Activated T-helper 2 cell treated with anti-CD3 and anti-CD28 coated beads, Interferon-gamma antibody, Interleukin-2, Interleukin-4, amounts not matched to agents 10 μg/mL and 5 μg/mL and 100 μg/mL, durations not matched to agents 14 hours and 24 hours and 36 hours (primary cell): ENCODE measurements around the gene DGKD. TPM values are rescaled to one million over a fixed set of nuclear protein-coding genes. Genes with fewer than 3 reads are reported as not detected.
A peak's percentile ranks its signal among the peaks of the same experiment; 100 is the strongest.

Source experiments
- DNase-seq: peaks from one replicate; pipeline ENCODE4 v3.0.0; 2021; ENCODE audit warnings: low spot score
- H3K27ac Mint-ChIP-seq: one replicate; pipeline ENCODE4 v1.8.0; 2021; ENCODE audit warnings: mixed read lengths
- H3K27me3 Mint-ChIP-seq: one replicate; pipeline ENCODE4 v1.8.0; 2021; ENCODE audit warnings: low read depth, mixed read lengths
- H3K36me3 Mint-ChIP-seq: one replicate; pipeline ENCODE4 v1.8.0; 2021; ENCODE audit warnings: low read depth, mixed read lengths
- H3K4me1 Mint-ChIP-seq: one replicate; pipeline ENCODE4 v1.8.0; 2021; ENCODE audit warnings: low read depth, mixed read lengths
- H3K4me3 Mint-ChIP-seq: one replicate; pipeline ENCODE4 v1.8.0; 2021; ENCODE audit warnings: low read depth, mild to moderate bottlenecking, moderate library complexity, mixed read lengths
- H3K9me3 Mint-ChIP-seq: one replicate; pipeline ENCODE4 v1.8.0; 2021; ENCODE audit warnings: mixed read lengths
- intact Hi-C: fragments of 100-400 bp; cut with micrococcal nuclease; formaldehyde crosslinking; loops from one replicate; pipeline ENCODE4 v1.15.1; 2023
- total RNA-seq: library from RNA; stranded (reverse); gene quantifications from 2 replicates; pipeline ENCODE4 v1.2.3, GENCODE V29; 2022

The DGKD gene
- total RNA-seq, 1 donor from 2014 or later = 58.3 TPM

GRCh38 chr2:233443511-233444183, 89.4 kb downstream of the DGKD start:
- no peak overlapping the region for H3K4me3 Mint-ChIP-seq
- DNase-seq = peak; percentile 73
- intact Hi-C loops = loop anchor here (1.0 to 10.0 kb wide), 4 partner anchors 39 to 169 kb away; no protein-coding TSS in a partner anchor
- no peak overlapping the region for H3K27ac Mint-ChIP-seq
- H3K27me3 Mint-ChIP-seq = no peaks in the 10 kb centered on the region
- no peaks in the 10 kb centered on the region for H3K9me3 Mint-ChIP-seq
- peaks cover 51% of the 10 kb centered on the region for H3K36me3 Mint-ChIP-seq
- H3K4me1 Mint-ChIP-seq = peaks cover 6% of the 10 kb centered on the region

- peaks cover 47% of the 10 kb centered on the region for H3K36me3 Mint-ChIP-seq
- intact Hi-C loops = loop anchor here (5.0 to 10.0 kb wide), 3 partner anchors 60 to 170 kb away; no protein-coding TSS in a partner anchor
- H3K27me3 Mint-ChIP-seq = no peaks in the 10 kb centered on the region
- no peaks in the 10 kb centered on the region for H3K9me3 Mint-ChIP-seq
- no peak overlapping the region for H3K27ac Mint-ChIP-seq
- no peak overlapping the region for H3K4me3 Mint-ChIP-seq
- no peak for DNase-seq
- peaks cover 6% of the 10 kb centered on the region for H3K4me1 Mint-ChIP-seq
Measured at GRCh38 chr2:233444501-233444900, 90.2 kb downstream of the DGKD start.

- Mint-ChIP-seq H3K4me1 (peaks cover 6% of the 10 kb centered on the region), H3K27ac (no peak overlapping the region), H3K36me3 (peaks cover 47% of the 10 kb centered on the region), H3K4me3 (no peak overlapping the region), H3K9me3 (no peaks in the 10 kb centered on the region), H3K27me3 (no peaks in the 10 kb centered on the region)
- DNase-seq = no peak
- intact Hi-C loops = loop anchor here (10.0 kb wide), 2 partner anchors 60 to 170 kb away; no protein-coding TSS in a partner anchor
Measured at GRCh38 chr2:233445152-233445830, 91.0 kb downstream of the DGKD start.

- intact Hi-C loops = loop anchor here (10.0 kb wide), 2 partner anchors 61 to 171 kb away; no protein-coding TSS in a partner anchor
- Mint-ChIP-seq H3K4me1 (peaks cover 6% of the 10 kb centered on the region), H3K9me3 (no peaks in the 10 kb centered on the region), H3K36me3 (peaks cover 47% of the 10 kb centered on the region), H3K4me3 (no peak overlapping the region), H3K27ac (no peak overlapping the region), H3K27me3 (no peaks in the 10 kb centered on the region)
- no peak for DNase-seq
Measured at GRCh38 chr2:233446121-233446520, 91.8 kb downstream of the DGKD start.

GRCh38 chr2:233446606-233447305, 92.5 kb downstream of the DGKD start:
- peaks cover 46% of the 10 kb centered on the region for H3K36me3 Mint-ChIP-seq
- H3K4me1 Mint-ChIP-seq = peaks cover 6% of the 10 kb centered on the region
- H3K27me3 Mint-ChIP-seq = no peaks in the 10 kb centered on the region
- DNase-seq = no peak
- no peaks in the 10 kb centered on the region for H3K9me3 Mint-ChIP-seq
- intact Hi-C loops = loop anchor here (10.0 kb wide), 2 partner anchors 62 to 172 kb away; no protein-coding TSS in a partner anchor
- H3K27ac Mint-ChIP-seq = no peak overlapping the region
- H3K4me3 Mint-ChIP-seq = no peak overlapping the region

GRCh38 chr2:233447506-233448219, 93.4 kb downstream of the DGKD start:
- no peaks in the 10 kb centered on the region for H3K9me3 Mint-ChIP-seq

GRCh38 chr2:233448220-233448559, 93.9 kb downstream of the DGKD start:
- Mint-ChIP-seq H3K4me3 (no peak overlapping the region), H3K4me1 (peaks cover 4% of the 10 kb centered on the region), H3K36me3 (peaks cover 42% of the 10 kb centered on the region), H3K27me3 (no peaks in the 10 kb centered on the region), H3K9me3 (no peaks in the 10 kb centered on the region), H3K27ac (no peak overlapping the region)
- DNase-seq = no peak
- intact Hi-C loops = loop anchor here (10.0 kb wide), 2 partner anchors 63 to 173 kb away; no protein-coding TSS in a partner anchor

More at GRCh38 chr2:233447506-233448219, 93.4 kb downstream of the DGKD start:
- intact Hi-C loops = loop anchor here (10.0 kb wide), 2 partner anchors 63 to 173 kb away; no protein-coding TSS in a partner anchor
- Mint-ChIP-seq H3K36me3 (peaks cover 46% of the 10 kb centered on the region), H3K4me3 (no peak overlapping the region), H3K27ac (no peak overlapping the region), H3K27me3 (no peaks in the 10 kb centered on the region), H3K4me1 (peaks cover 6% of the 10 kb centered on the region)
- DNase-seq = no peak

- H3K9me3 Mint-ChIP-seq = no peaks in the 10 kb centered on the region
- H3K27me3 Mint-ChIP-seq = no peaks in the 10 kb centered on the region
- intact Hi-C loops = loop anchor here (10.0 kb wide), 2 partner anchors 64 to 174 kb away; no protein-coding TSS in a partner anchor
- no peak overlapping the region for H3K4me3 Mint-ChIP-seq
- H3K36me3 Mint-ChIP-seq = peaks cover 41% of the 10 kb centered on the region
- no peak overlapping the region for H3K27ac Mint-ChIP-seq
- DNase-seq = no peak
- H3K4me1 Mint-ChIP-seq = no peaks in the 10 kb centered on the region
Measured at GRCh38 chr2:233448575-233448974, 94.3 kb downstream of the DGKD start.

GRCh38 chr2:233449081-233449901, 95.0 kb downstream of the DGKD start:
- peaks cover 39% of the 10 kb centered on the region for H3K36me3 Mint-ChIP-seq
- no peaks in the 10 kb centered on the region for H3K4me1 Mint-ChIP-seq
- no peaks in the 10 kb centered on the region for H3K27me3 Mint-ChIP-seq
- H3K9me3 Mint-ChIP-seq = no peaks in the 10 kb centered on the region
- H3K27ac Mint-ChIP-seq = no peak overlapping the region
- no peak overlapping the region for H3K4me3 Mint-ChIP-seq
- no peak for DNase-seq
- intact Hi-C loops = loop anchor here (10.0 kb wide), 2 partner anchors 64 to 174 kb away; no protein-coding TSS in a partner anchor

GRCh38 chr2:233449921-233450863, 95.9 kb downstream of the DGKD start:
- intact Hi-C loops = loop anchor here (10.0 kb wide), 2 partner anchors 65 to 175 kb away; no protein-coding TSS in a partner anchor
- no peaks in the 10 kb centered on the region for H3K9me3 Mint-ChIP-seq
- H3K4me1 Mint-ChIP-seq = no peaks in the 10 kb centered on the region
- no peak overlapping the region for H3K4me3 Mint-ChIP-seq
- no peak overlapping the region for H3K27ac Mint-ChIP-seq
- no peak for DNase-seq
- no peaks in the 10 kb centered on the region for H3K27me3 Mint-ChIP-seq
- H3K36me3 Mint-ChIP-seq = peaks cover 36% of the 10 kb centered on the region
